Testis (tissue), 2 donors: Measurements from ENCODE around the gene CAPN7.

ENCODE experiments used
- POLR2A ChIP-seq: fragments of 450-650 bp; IDR thresholded peaks from one replicate; pipeline ENCODE4 v1.6.1; 2017; ENCODE audit warnings: antibody characterized with exemption, mild to moderate bottlenecking, moderate library complexity
- TF ChIP-seq, protein P1 (sequence below), 3 experiments: fragments of 450-650 bp in 2 of 3; fragments of 200-600 bp in 1 of 3; sonication (generic) in 1 of 3; IDR thresholded peaks; one replicate each; pipeline ENCODE4 v1.5.1; 2016 to 2019; ENCODE audit warnings: antibody characterized with exemption in 3 of 3, mild to moderate bottlenecking in 2 of 3, moderate library complexity in 1 of 3

DNA sequence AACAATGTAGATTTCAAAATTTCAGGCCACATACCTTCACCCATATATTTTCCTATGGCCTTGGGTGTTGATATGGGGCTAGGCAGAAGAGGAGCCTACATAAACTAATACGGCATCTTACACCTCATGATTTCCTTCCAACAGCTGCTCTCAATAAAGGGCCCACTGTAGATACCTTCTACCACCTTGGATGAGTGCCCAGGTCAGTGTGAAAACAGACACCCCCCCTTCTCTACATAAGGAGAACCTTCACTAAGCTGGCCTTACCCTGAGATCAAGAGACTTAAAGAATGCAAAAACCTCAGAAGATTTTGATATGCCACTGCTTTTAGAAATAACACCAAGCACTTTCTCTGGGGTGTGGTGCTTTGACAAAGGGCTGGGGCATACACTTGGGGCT lies 83.6 kb downstream of the CAPN7 start:
- TF ChIP-seq, protein P1, sequence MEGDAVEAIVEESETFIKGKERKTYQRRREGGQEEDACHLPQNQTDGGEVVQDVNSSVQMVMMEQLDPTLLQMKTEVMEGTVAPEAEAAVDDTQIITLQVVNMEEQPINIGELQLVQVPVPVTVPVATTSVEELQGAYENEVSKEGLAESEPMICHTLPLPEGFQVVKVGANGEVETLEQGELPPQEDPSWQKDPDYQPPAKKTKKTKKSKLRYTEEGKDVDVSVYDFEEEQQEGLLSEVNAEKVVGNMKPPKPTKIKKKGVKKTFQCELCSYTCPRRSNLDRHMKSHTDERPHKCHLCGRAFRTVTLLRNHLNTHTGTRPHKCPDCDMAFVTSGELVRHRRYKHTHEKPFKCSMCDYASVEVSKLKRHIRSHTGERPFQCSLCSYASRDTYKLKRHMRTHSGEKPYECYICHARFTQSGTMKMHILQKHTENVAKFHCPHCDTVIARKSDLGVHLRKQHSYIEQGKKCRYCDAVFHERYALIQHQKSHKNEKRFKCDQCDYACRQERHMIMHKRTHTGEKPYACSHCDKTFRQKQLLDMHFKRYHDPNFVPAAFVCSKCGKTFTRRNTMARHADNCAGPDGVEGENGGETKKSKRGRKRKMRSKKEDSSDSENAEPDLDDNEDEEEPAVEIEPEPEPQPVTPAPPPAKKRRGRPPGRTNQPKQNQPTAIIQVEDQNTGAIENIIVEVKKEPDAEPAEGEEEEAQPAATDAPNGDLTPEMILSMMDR (IDR thresholded peaks at IDR 0.05), result no peak
- no peak for TF ChIP-seq POLR2A
